HepG2 (cell line): ENCODE results near the gene CBLC. TPM values are rescaled to one million over a fixed set of nuclear protein-coding genes. Genes with fewer than 3 reads are reported as not detected.
A peak's percentile ranks its signal among the peaks of the same experiment; 100 is the strongest.

Source experiments
- BORCS8-MEF2B ChIP-seq: sonication (generic); formaldehyde crosslinking; IDR thresholded peaks from 2 replicates; pipeline ENCODE4 v1.8.0; 2022; ENCODE audit warnings: mild to moderate bottlenecking, missing genetic modification reagents
- DNMT1 ChIP-seq: sonication (generic); formaldehyde crosslinking; IDR thresholded peaks from 2 replicates; pipeline ENCODE4 v1.5.1; 2020; ENCODE audit warnings: mild to moderate bottlenecking, missing genetic modification reagents
- ERF ChIP-seq: IDR thresholded peaks from 2 replicates; pipeline ENCODE4 v1.6.1; 2018; ENCODE audit warnings: missing biosample characterization, missing genetic modification reagents
- ETV5 ChIP-seq: IDR thresholded peaks from 2 replicates; pipeline ENCODE4 v1.6.1; 2018; ENCODE audit warnings: missing biosample characterization, missing genetic modification reagents, inconsistent platforms, borderline replicate concordance
- GMEB1 ChIP-seq: sonication (generic); formaldehyde crosslinking; IDR thresholded peaks from 2 replicates; pipeline ENCODE4 v1.5.1; 2020; ENCODE audit warnings: missing genetic modification reagents, mild to moderate bottlenecking, borderline replicate concordance
- HDAC2 ChIP-seq: sonication (generic); formaldehyde crosslinking; IDR thresholded peaks from 2 replicates; pipeline ENCODE4 v1.4.0; 2020; ENCODE audit warnings: missing genetic modification reagents
- PRPF4 ChIP-seq: fragments of 200-400 bp; formaldehyde crosslinking; IDR thresholded peaks from 2 replicates; pipeline ENCODE4 v1.6.1; 2016; ENCODE audit warnings: low read length, low read depth; ENCODE audit not compliant: poor library complexity, severe bottlenecking
- RXRA ChIP-seq: sonication (generic); formaldehyde crosslinking; IDR thresholded peaks from 2 replicates; pipeline ENCODE4 v1.5.1; 2020; ENCODE audit warnings: missing genetic modification reagents
- SATB2 ChIP-seq: sonication (generic); formaldehyde crosslinking; IDR thresholded peaks from 2 replicates; pipeline ENCODE4 v1.5.0; 2020; ENCODE audit warnings: missing genetic modification reagents
- SNAI1 ChIP-seq: sonication (generic); formaldehyde crosslinking; IDR thresholded peaks from 2 replicates; pipeline ENCODE4 v1.5.0; 2020; ENCODE audit warnings: mild to moderate bottlenecking, missing genetic modification reagents, borderline replicate concordance
- SOX13 ChIP-seq, 3 experiments: fragments of 450-650 bp in 1 of 3; sonication (generic) in 1 of 3; formaldehyde crosslinking in 1 of 3; IDR thresholded peaks in 2 of 3; conservative IDR thresholded peaks in 1 of 3; 2 replicates each; pipeline versions ENCODE4 v1.5.0 to v1.6.1; 2016 to 2020; ENCODE audit warnings: antibody characterized with exemption in 1 of 3, mild to moderate bottlenecking in 1 of 3, missing compliant biosample characterization in 1 of 3, missing genetic modification reagents in 1 of 3, moderate library complexity in 1 of 3
- ZNF609 ChIP-seq: sonication (generic); formaldehyde crosslinking; IDR thresholded peaks from 2 replicates; pipeline ENCODE4 v1.4.0; 2020; ENCODE audit warnings: mild to moderate bottlenecking, missing genetic modification reagents, borderline replicate concordance
- ZNF83 ChIP-seq: sonication (generic); formaldehyde crosslinking; IDR thresholded peaks from 2 replicates; pipeline ENCODE4 v1.4.0; 2020; ENCODE audit warnings: missing genetic modification reagents, mild to moderate bottlenecking, borderline replicate concordance
- ZSCAN30 ChIP-seq: sonication (generic); formaldehyde crosslinking; IDR thresholded peaks from 2 replicates; pipeline ENCODE4 v1.5.0; 2020; ENCODE audit warnings: mild to moderate bottlenecking, missing genetic modification reagents
- polyA plus RNA-seq, 8 experiments: library from polyadenylated mRNA; depleted of rRNA in 3 of 8; stranded (reverse) in 7 of 8; unstranded in 1 of 8; fragments of >200 nt; fragmentation: Illumina TruSeq in 4 of 8; extraction: Trizol in 4 of 8; gene quantifications; 2 replicates each; pipeline versions ENCODE4 v1.2.1 to v1.2.3, GENCODE V29; 2011 to 2016; ENCODE audit warnings: low read depth in 4 of 8, missing spikeins in 1 of 8, mixed read lengths in 1 of 8; ENCODE audit not compliant: insufficient read depth in 1 of 8
- total RNA-seq, 5 experiments: library from RNA; depleted of rRNA; stranded (reverse); fragments of >200 nt; fragmentation: Illumina TruSeq; extraction: Trizol; gene quantifications; 2 replicates each; pipeline ENCODE4 v1.2.3, GENCODE V29; 2016; ENCODE audit warnings: low read depth in 1 of 5
- TF ChIP-seq, protein P1 (sequence below), 2 experiments: sonication (generic) in 1 of 2; formaldehyde crosslinking in 1 of 2; IDR thresholded peaks; 2 replicates each; pipeline versions ENCODE4 v1.4.0 to v1.6.1; 2018 to 2020; ENCODE audit warnings: missing genetic modification reagents in 2 of 2, borderline replicate concordance in 1 of 2, low read depth in 1 of 2, mild to moderate bottlenecking in 1 of 2, missing biosample characterization in 1 of 2

Gene CBLC
- total and polyA plus RNA-seq, 2 of the 13 experiments (the other 11 are each of a cell fraction or from before 2014, with no cell fraction given), result 1.8 to 2.6 TPM

GRCh38 chr19:44812142-44812718, 34.5 kb downstream of the CBLC start (continued):
- TF ChIP-seq HDAC2 (CRISPR knock-in tag), result peak; percentile 72; the same call in 1 of the 2 replicates
- peak; percentile 44 for TF ChIP-seq ZNF609
- TF ChIP-seq DNMT1 (CRISPR knock-in tag), result no peak
- no peak for TF ChIP-seq SATB2 (CRISPR knock-in tag)
- TF ChIP-seq SNAI1 (CRISPR knock-in tag), result no peak
- TF ChIP-seq GMEB1, result no peak; the same call in 1 of the 2 replicates
- TF ChIP-seq ZSCAN30 (CRISPR knock-in tag), result no peak
- peak; percentile 67 for TF ChIP-seq RXRA (CRISPR knock-in tag)
- TF ChIP-seq ZNF83 (CRISPR knock-in tag), result no peak
- 0 out of 2 replicates have a peak, but pooled peaks have one; percentile 39 for TF ChIP-seq ERF (CRISPR knock-in tag)
- TF ChIP-seq PRPF4, result no peak
- TF ChIP-seq SOX13 (IDR thresholded peaks at IDR 0.05), result no peak
- TF ChIP-seq SOX13 (CRISPR knock-in tag; conservative IDR thresholded peaks at IDR 0.05 in 1 of 2, IDR thresholded peaks at IDR 0.05 in 1 of 2), result peak in 1 of 2 experiments; percentile 77; a peak in 2 of 4 replicates
- peak; percentile 12; the same call in 1 of the 2 replicates for TF ChIP-seq ETV5 (CRISPR knock-in tag)
- TF ChIP-seq BORCS8-MEF2B (CRISPR knock-in tag), result peak; percentile 47; the same call in 1 of the 2 replicates
- TF ChIP-seq, protein P1, sequence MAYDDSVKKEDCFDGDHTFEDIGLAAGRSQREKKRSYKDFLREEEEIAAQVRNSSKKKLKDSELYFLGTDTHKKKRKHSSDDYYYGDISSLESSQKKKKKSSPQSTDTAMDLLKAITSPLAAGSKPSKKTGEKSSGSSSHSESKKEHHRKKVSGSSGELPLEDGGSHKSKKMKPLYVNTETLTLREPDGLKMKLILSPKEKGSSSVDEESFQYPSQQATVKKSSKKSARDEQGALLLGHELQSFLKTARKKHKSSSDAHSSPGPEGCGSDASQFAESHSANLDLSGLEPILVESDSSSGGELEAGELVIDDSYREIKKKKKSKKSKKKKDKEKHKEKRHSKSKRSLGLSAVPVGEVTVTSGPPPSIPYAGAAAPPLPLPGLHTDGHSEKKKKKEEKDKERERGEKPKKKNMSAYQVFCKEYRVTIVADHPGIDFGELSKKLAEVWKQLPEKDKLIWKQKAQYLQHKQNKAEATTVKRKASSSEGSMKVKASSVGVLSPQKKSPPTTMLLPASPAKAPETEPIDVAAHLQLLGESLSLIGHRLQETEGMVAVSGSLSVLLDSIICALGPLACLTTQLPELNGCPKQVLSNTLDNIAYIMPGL (CRISPR knock-in tag; IDR thresholded peaks at IDR 0.05; ENCODE audit: borderline replicate concordance in 1 of 2, low read depth in 1 of 2), result 0 out of 4 replicates have a peak, but pooled peaks of 1 of the 2 experiments have one; percentile 41
